PC-3 (cell line): Measurements from ENCODE around the gene IPMK. TPM values are rescaled to one million over a fixed set of nuclear protein-coding genes. Genes with fewer than 3 reads are reported as not detected.

Experiments
- ATAC-seq: fragments of 200-7000 bp; cut with Tn5 transposase; 2 replicates; pipeline ENCODE4 v1.9.1; 2020; ENCODE audit warnings: mild to moderate bottlenecking, moderate library complexity
- BruUV-seq: library from RNA; stranded (reverse); fragments of 400-500 nt; replicated peaks from 2 replicates; lab custom pipeline; 2021; lab: Mats Ljungman, UMichigan
- CTCF ChIA-PET: fragments of 300-600 bp; sonication (Branson Sonifier 250); formaldehyde crosslinking; loops from one replicate; lab custom pipeline; 2022; ENCODE audit warnings: antibody characterized with exemption; lab: Charles Lee
- POLR2A ChIA-PET: fragments of 300-600 bp; sonication (Branson Sonifier 250); formaldehyde crosslinking; loops from one replicate; lab custom pipeline; 2022; ENCODE audit warnings: antibody characterized with exemption; ENCODE audit not compliant: unreplicated experiment; lab: Charles Lee
- DNase-seq: peaks from one replicate; pipeline ENCODE4 v3.0.0-alpha.2; 2015
- H2AFZ ChIP-seq: fragments of 300-600 bp; sonication (generic); 2 replicates; pipeline ENCODE4 v1.6.0; 2016; ENCODE audit warnings: antibody characterized with exemption, low read length
- H3F3A ChIP-seq: fragments of 300-600 bp; sonication (generic); one replicate; pipeline ENCODE4 v1.6.0; 2017; ENCODE audit warnings: antibody characterized with exemption, low read length, control low read depth, mild to moderate bottlenecking; ENCODE audit not compliant: unreplicated experiment
- H3K27ac ChIP-seq: fragments of 300-600 bp; sonication (generic); 2 replicates; pipeline ENCODE4 v1.5.1; 2016; ENCODE audit warnings: mild to moderate bottlenecking, low read length
- H3K27me3 ChIP-seq: fragments of 300-600 bp; sonication (generic); 2 replicates; pipeline ENCODE4 v1.6.1; 2016; ENCODE audit warnings: low read length, mixed read lengths
- H3K36me3 ChIP-seq: fragments of 300-600 bp; sonication (generic); 2 replicates; pipeline ENCODE4 v1.6.1; 2016; ENCODE audit warnings: low read depth, mixed run types, low read length, mixed read lengths
- H3K4me1 ChIP-seq: fragments of 300-600 bp; sonication (generic); 2 replicates; pipeline ENCODE4 v1.5.1; 2016; ENCODE audit warnings: low read length; ENCODE audit not compliant: insufficient read depth
- H3K4me2 ChIP-seq: fragments of 300-600 bp; sonication (generic); 2 replicates; pipeline ENCODE4 v1.6.0; 2016; ENCODE audit warnings: low read length
- H3K4me3 ChIP-seq: fragments of 300-600 bp; sonication (generic); 2 replicates; pipeline ENCODE4 v1.5.1; 2016; ENCODE audit warnings: mild to moderate bottlenecking, low read length, mixed read lengths
- H3K79me2 ChIP-seq: fragments of 300-600 bp; sonication (generic); 2 replicates; pipeline ENCODE4 v1.6.1; 2017; ENCODE audit warnings: low read length, mixed read lengths
- H3K9ac ChIP-seq: fragments of 300-600 bp; sonication (generic); 2 replicates; pipeline ENCODE4 v1.6.0; 2016; ENCODE audit warnings: mild to moderate bottlenecking, low read length
- H3K9me2 ChIP-seq: fragments of 300-600 bp; sonication (generic); replicated peaks from 2 replicates; pipeline ENCODE4 v1.6.1; 2016; ENCODE audit warnings: mixed run types, low read length, mixed read lengths
- H3K9me3 ChIP-seq: fragments of 300-600 bp; sonication (generic); 2 replicates; pipeline ENCODE4 v1.6.1; 2016; ENCODE audit warnings: low read length, mixed read lengths
- H4K20me1 ChIP-seq: fragments of 300-600 bp; sonication (generic); 2 replicates; pipeline ENCODE4 v1.6.1; 2016; ENCODE audit warnings: low read length, mixed read lengths
- CTCF ChIP-seq: fragments of 300-600 bp; sonication (generic); conservative IDR thresholded peaks from 2 replicates; pipeline ENCODE4 v1.5.1; 2017; ENCODE audit warnings: antibody characterized with exemption, low read depth, mild to moderate bottlenecking, low read length
- EZH2 ChIP-seq: fragments of 300-600 bp; sonication (generic); IDR thresholded peaks from one replicate; pipeline ENCODE4 v1.6.1; 2017; ENCODE audit warnings: antibody characterized with exemption, mild to moderate bottlenecking, low read length; ENCODE audit not compliant: unreplicated experiment
- EZH2phosphoT487 ChIP-seq: fragments of 300-600 bp; sonication (generic); IDR thresholded peaks from 2 replicates; pipeline ENCODE4 v1.6.1; 2018; ENCODE audit warnings: mild to moderate bottlenecking, antibody characterized with exemption, low read length, borderline replicate concordance
- intact Hi-C: fragments of 100-400 bp; cut with micrococcal nuclease; formaldehyde crosslinking; loops from 2 replicates; pipeline ENCODE4 v1.9.0; 2023
- total RNA-seq: library from RNA; depleted of rRNA; stranded (reverse); fragments of >200 nt; gene quantifications from 2 replicates; pipeline ENCODE4 v1.2.3, GENCODE V29; 2014

IPMK gene
- total RNA-seq, 1 experiment from 2014 or later: 7.1 TPM

GRCh38 chr10:58209669-58210068 lies 58.0 kb downstream of the IPMK start:
- Histone ChIP-seq H3K79me2 (no peaks in the 10 kb centered on the region), H3K4me2 (no peak overlapping the region), H3K4me3 (no peak overlapping the region), H3K4me1 (no peaks in the 10 kb centered on the region), H3K9me2 (no peaks in the 10 kb centered on the region), H4K20me1 (no peaks in the 10 kb centered on the region), H3F3A (no peaks in the 10 kb centered on the region), H3K9me3 (no peaks in the 10 kb centered on the region), H3K27ac (no peak overlapping the region), H3K36me3 (no peaks in the 10 kb centered on the region), H2AFZ (no peak overlapping the region), H3K9ac (no peak overlapping the region), H3K27me3 (no peaks in the 10 kb centered on the region)
- no peak for ATAC-seq
- intact Hi-C loops: no loop called here
- DNase-seq: no peak
- POLR2A ChIA-PET: no interaction called here
- TF ChIP-seq EZH2phosphoT487 (no peak), CTCF (no peak), EZH2 (no peak)
- CTCF ChIA-PET: no interaction called here
- no TSS peak for BruUV-seq

- Histone ChIP-seq H3K36me3 (no peaks in the 10 kb centered on the region), H3K9ac (no peak overlapping the region), H3K27me3 (no peaks in the 10 kb centered on the region), H3K79me2 (no peaks in the 10 kb centered on the region), H3K9me3 (no peaks in the 10 kb centered on the region), H3K9me2 (no peaks in the 10 kb centered on the region), H3K27ac (no peak overlapping the region), H3K4me3 (no peak overlapping the region), H2AFZ (no peak overlapping the region), H4K20me1 (no peaks in the 10 kb centered on the region), H3F3A (no peaks in the 10 kb centered on the region), H3K4me2 (no peak overlapping the region), H3K4me1 (no peaks in the 10 kb centered on the region)
- ATAC-seq: no peak
- intact Hi-C loops: no loop called here
- TF ChIP-seq CTCF (no peak), EZH2phosphoT487 (no peak), EZH2 (no peak)
- DNase-seq: no peak
- POLR2A ChIA-PET: interaction anchor here (0.6 kb wide), 1 partner anchor 57 kb away, joined by 4 read pairs; no protein-coding TSS in a partner anchor
- CTCF ChIA-PET: no interaction called here
- no TSS peak for BruUV-seq
Observed at GRCh38 chr10:58206251-58206650, 61.4 kb downstream of the IPMK start.

- H3K9me3 ChIP-seq: no peaks in the 10 kb centered on the region
- DNase-seq (no peak), ATAC-seq (no peak)
- no peaks in the 10 kb centered on the region for H4K20me1 ChIP-seq
- ChIA-PET CTCF (no interaction called here), POLR2A (no interaction called here)
- H3K4me2 ChIP-seq: no peak overlapping the region
- no peaks in the 10 kb centered on the region for H3K36me3 ChIP-seq
- no peak overlapping the region for H3K4me3 ChIP-seq
- H3K79me2 ChIP-seq: no peaks in the 10 kb centered on the region
- intact Hi-C loops: no loop called here
- H3K9ac ChIP-seq: no peak overlapping the region
- no peaks in the 10 kb centered on the region for H3K27me3 ChIP-seq
- H3K9me2 ChIP-seq: no peaks in the 10 kb centered on the region
- H3F3A ChIP-seq: no peaks in the 10 kb centered on the region
- no peak overlapping the region for H2AFZ ChIP-seq
- no peak for TF ChIP-seq EZH2
- TF ChIP-seq CTCF: no peak
- no peak for TF ChIP-seq EZH2phosphoT487
- no peaks in the 10 kb centered on the region for H3K4me1 ChIP-seq
- no peak overlapping the region for H3K27ac ChIP-seq
- no TSS peak for BruUV-seq
Observed at GRCh38 chr10:58201704-58202103, 66.0 kb downstream of the IPMK start.
